ENCODE results near the gene PROK1.

GRCh38 chr1:110489406-110489805 is 38.5 kb downstream of the PROK1 start:
- TF ChIP-seq POLR2A (IDR thresholded peaks at IDR 0.05) (no peak), CTCF (IDR thresholded peaks at IDR 0.05) (no peak), POLR2AphosphoS5 (IDR thresholded peaks at IDR 0.05) (no peak), EP300 (IDR thresholded peaks at IDR 0.05) (no peak)
